Cardiac fibroblast (primary cell): Measurements from ENCODE around the gene PRKCB.

Experiments used
- DNase-seq, 2 donors: peaks; one replicate each; pipeline versions ENCODE4 v3.0.0 to v3.0.0-alpha.2; 2010; ENCODE audit warnings: low read depth in 2 of 2
- H3K4me3 ChIP-seq, 2 donors: replicated peaks in 1 of 2; 1 replicate in 1 of 2; 2 replicates in 1 of 2; pipeline ENCODE4 v1.5.1; 2011; ENCODE audit warnings: low read depth in 2 of 2, low read length in 2 of 2, mild to moderate bottlenecking in 2 of 2, moderate library complexity in 1 of 2
- CTCF ChIP-seq: IDR thresholded peaks from one replicate; pipeline ENCODE4 v1.5.1; 2011; ENCODE audit warnings: low read depth, mild to moderate bottlenecking, low read length, inconsistent platforms

PRKCB gene

GRCh38 chr16:23842137-23842600 is 6.4 kb downstream of the PRKCB start:
- no peak for DNase-seq
- no peak for TF ChIP-seq CTCF
- H3K4me3 ChIP-seq: no peak overlapping the region

GRCh38 chr16:23843143-23843542 is 7.4 kb downstream of the PRKCB start:
- TF ChIP-seq CTCF: no peak
- no peak overlapping the region for H3K4me3 ChIP-seq
- no peak for DNase-seq

GRCh38 chr16:23847251-23847650 is 11.5 kb downstream of the PRKCB start:
- no peak for DNase-seq
- H3K4me3 ChIP-seq: no peak overlapping the region
- no peak for TF ChIP-seq CTCF

GRCh38 chr16:23847948-23848347 is 12.2 kb downstream of the PRKCB start:
- H3K4me3 ChIP-seq: no peak overlapping the region
- TF ChIP-seq CTCF: no peak
- DNase-seq: no peak

- DNase-seq: no peak
- no peak overlapping the region for H3K4me3 ChIP-seq
- no peak for TF ChIP-seq CTCF
Measured at GRCh38 chr16:23848958-23849357, 13.2 kb downstream of the PRKCB start.

GRCh38 chr16:23852794-23853562 is 17.2 kb downstream of the PRKCB start:
- no peak overlapping the region for H3K4me3 ChIP-seq
- DNase-seq: no peak
- TF ChIP-seq CTCF: no peak

GRCh38 chr16:23855010-23855409 is 19.2 kb downstream of the PRKCB start:
- H3K4me3 ChIP-seq: no peak overlapping the region
- DNase-seq: no peak
- TF ChIP-seq CTCF: no peak
